ENCODE measurements around the gene PITRM1.

DNA sequence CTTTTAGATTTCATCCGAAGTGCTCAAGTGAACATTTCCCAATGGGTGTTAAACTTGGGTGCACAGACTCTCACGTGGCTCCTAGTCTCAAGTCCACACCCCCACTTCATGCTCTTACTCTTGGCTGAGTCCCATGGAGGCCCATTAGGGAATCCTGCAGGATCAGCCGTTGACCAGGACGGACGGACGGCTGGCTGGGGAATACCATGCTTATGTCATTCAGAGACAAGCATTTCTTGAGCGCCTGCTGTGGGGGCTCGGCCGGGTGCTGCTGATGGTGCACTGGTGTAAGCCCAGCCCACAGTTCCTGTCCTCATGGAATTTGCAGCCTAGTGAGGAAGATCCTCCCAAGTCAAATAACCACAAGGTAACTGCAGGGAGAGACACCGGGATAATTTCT is 44.7 kb downstream of the PITRM1 start:
- TF ChIP-seq POLR2A (IDR thresholded peaks at IDR 0.05; ENCODE audit: low read depth, low read length), result no peak; the same call in 1 of the 2 replicates
- TF ChIP-seq TAF1 (IDR thresholded peaks at IDR 0.05; ENCODE audit: borderline replicate concordance, low read depth, low read length), result no peak
- TF ChIP-seq POLR2AphosphoS5 (IDR thresholded peaks at IDR 0.05; ENCODE audit: low read depth, low read length), result no peak
